NCI-H345 treated with DMSO at 0.1 percent for 48 hours (cell line): ENCODE data around the gene RASA3.
"Not testable (repeated sequence)": the region's sequence is repeated elsewhere in the genome, so short reads cannot be mapped to it uniquely, and the experiment has no call there.

Source experiments
- DNase-seq: peaks from one replicate; lab custom pipeline; 2025; ENCODE audit not compliant: unreplicated experiment; lab: John Stamatoyannopoulos, UW

Gene RASA3

GRCh38 chr13:114157869-114158495 is 25.6 kb upstream of the RASA3 start:
- no peak for DNase-seq

- DNase-seq: no peak
Observed at GRCh38 chr13:114155926-114156883, 23.8 kb upstream of the RASA3 start.

- DNase-seq: no peak
Observed at GRCh38 chr13:114155320-114155719, 22.9 kb upstream of the RASA3 start.

- no peak for DNase-seq
Observed at GRCh38 chr13:114154476-114154875, 22.1 kb upstream of the RASA3 start.

- DNase-seq: no peak
Observed at GRCh38 chr13:114153485-114154080, 21.2 kb upstream of the RASA3 start.

- no peak for DNase-seq
Observed at GRCh38 chr13:114152831-114153371, 20.5 kb upstream of the RASA3 start.

GRCh38 chr13:114152285-114152645 is 19.8 kb upstream of the RASA3 start:
- no peak for DNase-seq

GRCh38 chr13:114151565-114152284 is 19.3 kb upstream of the RASA3 start:
- DNase-seq: peak; percentile 21

- no peak for DNase-seq
Observed at GRCh38 chr13:114151031-114151430, 18.6 kb upstream of the RASA3 start.

GRCh38 chr13:114149774-114150740 is 17.6 kb upstream of the RASA3 start:
- DNase-seq: peak; percentile 60

GRCh38 chr13:114148886-114149285 is 16.5 kb upstream of the RASA3 start:
- not testable (repeated sequence) for DNase-seq

GRCh38 chr13:114148521-114148855 is 16.1 kb upstream of the RASA3 start:
- DNase-seq: no peak

GRCh38 chr13:114147803-114148520 is 15.5 kb upstream of the RASA3 start:
- DNase-seq: no peak

- DNase-seq: no peak
Observed at GRCh38 chr13:114146629-114147028, 14.2 kb upstream of the RASA3 start.

GRCh38 chr13:114146173-114146572 is 13.8 kb upstream of the RASA3 start:
- no peak for DNase-seq

GRCh38 chr13:114145722-114146121 is 13.3 kb upstream of the RASA3 start:
- no peak for DNase-seq

GRCh38 chr13:114145256-114145655 is 12.8 kb upstream of the RASA3 start:
- DNase-seq: no peak

- DNase-seq: no peak
Observed at GRCh38 chr13:114144606-114145244, 12.3 kb upstream of the RASA3 start.
